Stimulated activated CD8-positive, alpha-beta memory T cell treated with anti-CD3 and anti-CD28 coated beads, Interleukin-12 subunit alpha, Interleukin-12 subunit beta, amount 100 ng/mL, for 24 hours (primary cell): ENCODE measurements around the gene DNAJC5.

Experiments
- DNase-seq: peaks from one replicate; pipeline ENCODE4 v3.0.0-alpha.2; 2020; ENCODE audit errors: extremely low read depth

The DNAJC5 gene

GRCh38 chr20:63884506-63885263 is 10.2 kb upstream of the DNAJC5 start:
- DNase-seq = no peak

GRCh38 chr20:63885264-63886053 is 9.5 kb upstream of the DNAJC5 start:
- DNase-seq = no peak

GRCh38 chr20:63886054-63886419 is 8.9 kb upstream of the DNAJC5 start:
- no peak for DNase-seq

GRCh38 chr20:63886921-63887320 is 8.0 kb upstream of the DNAJC5 start:
- no peak for DNase-seq

GRCh38 chr20:63889241-63890200 is 5.4 kb upstream of the DNAJC5 start:
- DNase-seq = no peak

GRCh38 chr20:63890201-63890576 is 4.7 kb upstream of the DNAJC5 start:
- DNase-seq = no peak

GRCh38 chr20:63890616-63891015 is 4.3 kb upstream of the DNAJC5 start:
- no peak for DNase-seq

GRCh38 chr20:63891061-63892002 is 3.6 kb upstream of the DNAJC5 start:
- DNase-seq = no peak

GRCh38 chr20:63892402-63892801 is 2.5 kb upstream of the DNAJC5 start:
- no peak for DNase-seq

- no peak for DNase-seq
Measured at GRCh38 chr20:63893999-63894357, 948 bp upstream of the DNAJC5 start.

- no peak for DNase-seq
Measured at GRCh38 chr20:63895202-63895951, 451 bp downstream of the DNAJC5 start.

GRCh38 chr20:63895952-63896263 is 982 bp downstream of the DNAJC5 start:
- DNase-seq = no peak

GRCh38 chr20:63896264-63897105 is 1.6 kb downstream of the DNAJC5 start:
- no peak for DNase-seq

GRCh38 chr20:63897978-63898561 is 3.1 kb downstream of the DNAJC5 start:
- no peak for DNase-seq

GRCh38 chr20:63898882-63899558 is 4.1 kb downstream of the DNAJC5 start:
- no peak for DNase-seq

- DNase-seq = no peak
Measured at GRCh38 chr20:63900413-63900812, 5.5 kb downstream of the DNAJC5 start.

- no peak for DNase-seq
Measured at GRCh38 chr20:63903796-63904561, 9.1 kb downstream of the DNAJC5 start.
